Measurements from ENCODE around the gene GLRX.
A peak's percentile ranks its signal among the peaks of the same experiment; 100 is the strongest.

The GLRX gene

GRCh38 chr5:95836544-95836943 lies 14.0 kb upstream of the GLRX start:
- TF ChIP-seq, protein P1, sequence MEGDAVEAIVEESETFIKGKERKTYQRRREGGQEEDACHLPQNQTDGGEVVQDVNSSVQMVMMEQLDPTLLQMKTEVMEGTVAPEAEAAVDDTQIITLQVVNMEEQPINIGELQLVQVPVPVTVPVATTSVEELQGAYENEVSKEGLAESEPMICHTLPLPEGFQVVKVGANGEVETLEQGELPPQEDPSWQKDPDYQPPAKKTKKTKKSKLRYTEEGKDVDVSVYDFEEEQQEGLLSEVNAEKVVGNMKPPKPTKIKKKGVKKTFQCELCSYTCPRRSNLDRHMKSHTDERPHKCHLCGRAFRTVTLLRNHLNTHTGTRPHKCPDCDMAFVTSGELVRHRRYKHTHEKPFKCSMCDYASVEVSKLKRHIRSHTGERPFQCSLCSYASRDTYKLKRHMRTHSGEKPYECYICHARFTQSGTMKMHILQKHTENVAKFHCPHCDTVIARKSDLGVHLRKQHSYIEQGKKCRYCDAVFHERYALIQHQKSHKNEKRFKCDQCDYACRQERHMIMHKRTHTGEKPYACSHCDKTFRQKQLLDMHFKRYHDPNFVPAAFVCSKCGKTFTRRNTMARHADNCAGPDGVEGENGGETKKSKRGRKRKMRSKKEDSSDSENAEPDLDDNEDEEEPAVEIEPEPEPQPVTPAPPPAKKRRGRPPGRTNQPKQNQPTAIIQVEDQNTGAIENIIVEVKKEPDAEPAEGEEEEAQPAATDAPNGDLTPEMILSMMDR (conservative IDR thresholded peaks at IDR 0.05; ENCODE audit: low read length) = no peak
- DNase-seq (ENCODE audit: low read depth) = peak; percentile 23
- H3K4me3 ChIP-seq (ENCODE audit: low read length) = no peak overlapping the region

DNA sequence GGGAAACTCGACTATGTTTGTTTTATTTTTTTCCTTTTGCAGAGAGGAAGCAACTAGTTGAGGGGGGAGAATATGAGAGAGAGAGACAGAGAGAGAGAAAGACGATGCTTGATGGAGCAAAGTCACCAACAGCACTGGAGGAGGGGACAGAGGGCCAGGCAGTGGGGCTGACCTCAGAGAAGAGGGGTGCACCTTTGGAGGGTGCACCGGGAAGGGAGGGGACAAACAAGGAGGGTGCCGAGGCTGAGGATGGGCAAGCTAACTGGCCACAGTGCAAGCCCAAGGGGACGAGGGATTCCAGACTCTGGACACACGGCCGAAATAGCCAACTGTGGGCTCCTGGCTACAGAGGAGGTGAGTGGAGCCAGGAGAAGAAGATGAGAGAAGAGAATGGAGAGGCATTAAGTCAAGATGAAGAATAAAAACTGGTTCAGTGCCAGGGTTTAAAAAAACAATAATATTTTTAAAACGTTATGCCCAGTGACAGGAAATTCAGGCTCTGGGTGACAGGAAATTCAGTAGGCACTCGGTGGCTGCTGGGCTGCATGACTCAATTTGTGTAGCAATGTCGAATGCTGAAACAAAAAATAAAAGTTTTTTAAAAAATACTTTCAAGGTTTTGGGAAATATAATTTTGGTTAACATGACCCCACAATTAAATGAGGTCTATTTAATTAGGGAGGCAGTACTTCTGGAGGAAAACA lies 13.3 kb upstream of the GLRX start:
- no peak for DNase-seq (ENCODE audit: low read depth)
- peak overlapping the region; percentile 67 for H3K4me3 ChIP-seq (ENCODE audit: low read length)
- TF ChIP-seq, protein P1 (conservative IDR thresholded peaks at IDR 0.05; ENCODE audit: low read length) = no peak

- H3K4me3 ChIP-seq (ENCODE audit: low read length) = no peak overlapping the region
- no peak for DNase-seq (ENCODE audit: low read depth)
- TF ChIP-seq, protein P1 (conservative IDR thresholded peaks at IDR 0.05; ENCODE audit: low read length) = no peak
These were observed 10.1 kb upstream of the GLRX start for GRCh38 chr5:95832664-95833063.

DNA sequence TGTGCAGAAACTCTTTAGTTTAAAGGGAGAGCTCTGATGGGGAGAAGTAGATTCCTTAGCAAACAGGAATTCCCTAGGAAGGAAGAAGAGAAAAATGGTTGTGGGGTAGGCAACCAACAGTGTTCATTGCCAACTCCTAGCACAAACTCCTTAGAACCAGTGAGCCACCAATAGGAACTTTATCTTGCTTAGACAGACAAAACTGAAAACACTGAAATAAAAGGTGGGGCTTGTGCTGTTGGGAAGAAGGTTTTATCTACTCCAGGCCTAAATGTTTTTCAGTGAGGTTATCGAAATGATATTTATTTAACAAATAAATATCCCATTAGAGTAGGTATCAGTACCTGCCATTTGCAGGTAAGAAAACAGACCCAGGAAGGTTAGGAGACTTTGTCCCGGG lies 7.7 kb upstream of the GLRX start:
- TF ChIP-seq, protein P1 (conservative IDR thresholded peaks at IDR 0.05; ENCODE audit: low read length) = no peak

DNA sequence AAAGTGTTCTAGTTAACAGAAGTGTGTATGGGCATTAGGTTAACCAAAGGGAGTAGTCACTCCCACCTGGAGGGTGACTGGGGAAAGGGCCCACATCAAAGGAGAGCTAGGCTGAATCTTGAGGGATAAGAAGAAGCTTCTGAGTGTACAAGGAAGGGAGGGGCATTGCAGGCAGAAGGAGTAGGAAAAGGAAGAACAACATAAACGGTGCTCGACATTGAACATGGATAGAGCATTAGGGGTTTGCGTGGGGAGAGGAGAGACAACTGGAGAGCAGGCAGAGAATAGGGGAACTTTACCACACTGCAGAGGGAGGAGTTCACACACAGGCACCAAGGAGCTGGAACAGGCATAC lies 5.3 kb upstream of the GLRX start:
- TF ChIP-seq, protein P1 (conservative IDR thresholded peaks at IDR 0.05; ENCODE audit: low read length) = no peak
- no peak overlapping the region for H3K4me3 ChIP-seq (ENCODE audit: low read length)
- DNase-seq (ENCODE audit: low read depth) = no peak

More for the DNA sequence above, 7.7 kb upstream of the GLRX start:
- H3K4me3 ChIP-seq (ENCODE audit: low read length) = no peak overlapping the region
- no peak for DNase-seq (ENCODE audit: low read depth)

DNA sequence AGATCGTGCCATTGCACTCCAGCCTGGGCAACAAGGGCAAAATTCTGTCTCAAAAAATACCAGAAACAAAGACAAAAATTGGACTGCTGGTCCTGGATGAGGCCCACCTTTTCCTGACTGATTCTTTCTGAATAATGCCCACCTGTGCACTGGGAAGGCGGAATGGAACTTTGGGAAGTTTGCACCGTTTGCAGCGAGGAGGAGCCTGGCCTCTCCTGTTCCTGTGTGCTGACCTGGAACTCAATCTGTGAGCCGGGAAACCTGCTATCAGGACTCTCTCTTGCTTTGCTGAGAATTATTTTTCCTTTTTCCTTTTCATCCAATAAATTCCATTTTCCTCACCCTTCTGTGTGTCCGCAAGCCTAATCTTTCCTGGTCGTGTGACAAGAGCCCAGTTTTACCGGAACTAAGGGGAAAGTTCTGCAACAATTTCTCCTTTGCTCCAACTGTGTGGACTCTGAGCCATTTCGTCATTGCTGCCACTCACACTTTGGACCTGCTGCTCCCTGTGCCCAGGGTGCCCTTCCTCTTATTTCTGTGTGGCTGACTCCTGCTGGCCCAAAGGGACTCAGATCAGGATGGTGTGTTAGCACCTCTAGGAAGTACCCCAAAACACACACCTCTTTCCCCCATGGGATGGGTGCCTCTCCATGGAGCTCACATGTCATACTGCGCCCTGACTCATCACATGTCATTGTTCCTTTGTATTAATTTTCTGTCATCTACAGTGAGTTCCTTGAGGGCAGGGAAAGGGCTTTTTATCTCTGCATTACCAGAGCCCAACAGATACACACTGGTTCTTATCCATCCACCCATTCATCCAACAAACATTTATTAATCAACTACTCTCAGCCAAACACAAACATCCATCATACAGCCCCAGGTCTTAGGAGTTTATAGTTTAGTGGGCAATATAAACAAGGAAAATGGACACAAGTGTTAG lies 4.7 kb upstream of the GLRX start:
- H3K4me3 ChIP-seq (ENCODE audit: low read length) = no peak overlapping the region
- TF ChIP-seq, protein P1 (conservative IDR thresholded peaks at IDR 0.05; ENCODE audit: low read length) = no peak
- no peak for DNase-seq (ENCODE audit: low read depth)
